Measurements from ENCODE around the gene FAM180B.

- peak; percentile 57 for TF ChIP-seq EZH2 (IDR thresholded peaks at IDR 0.05; ENCODE audit: low read length, missing control alignments)
- TF ChIP-seq CTCF (conservative IDR thresholded peaks at IDR 0.05 in 1 of 2, IDR thresholded peaks at IDR 0.05 in 1 of 2; ENCODE audit: low read depth in 1 of 2, low read length in 2 of 2): no peak
These were observed 7.7 kb downstream of the FAM180B start, which contains the start of gene C1QTNF4 for GRCh38 chr11:47593934-47594855.
